ENCODE measurements around the gene DBX1.
A peak's percentile ranks its signal among the peaks of the same experiment; 100 is the strongest.
"Not testable (repeated sequence)": the region's sequence is repeated elsewhere in the genome, so short reads cannot be mapped to it uniquely, and the experiment has no call there.

Gene DBX1

GRCh38 chr11:20160425-20161229 lies at the start of gene DBX1:
Gene DBX1 (minus strand): TSS chr11:20160475. CDS start chr11:20160324, 151 bp downstream.
- peak in 1 of 2 donors; percentile 5 for DNase-seq

GRCh38 chr11:20208622-20209111 lies 48.4 kb upstream of the DBX1 start:
- DNase-seq: no peak

- no peak for DNase-seq
Observed at GRCh38 chr11:20207781-20208621, 47.7 kb upstream of the DBX1 start.

- no peak for DNase-seq
Observed at GRCh38 chr11:20205807-20206206, 45.5 kb upstream of the DBX1 start.

GRCh38 chr11:20204681-20205080 lies 44.4 kb upstream of the DBX1 start:
- no peak for DNase-seq

GRCh38 chr11:20203831-20204230 lies 43.6 kb upstream of the DBX1 start:
- no peak for DNase-seq

GRCh38 chr11:20201231-20201630 lies 41.0 kb upstream of the DBX1 start:
- no peak for DNase-seq

- DNase-seq: not testable (repeated sequence)
Observed at GRCh38 chr11:20200331-20200955, 40.2 kb upstream of the DBX1 start.

GRCh38 chr11:20197881-20198280 lies 37.6 kb upstream of the DBX1 start:
- DNase-seq: no peak

- no peak for DNase-seq
Observed at GRCh38 chr11:20194470-20194869, 34.2 kb upstream of the DBX1 start.

- DNase-seq: no peak
Observed at GRCh38 chr11:20193307-20193706, 33.0 kb upstream of the DBX1 start.

- DNase-seq: no peak
Observed at GRCh38 chr11:20192641-20193040, 32.4 kb upstream of the DBX1 start.

- DNase-seq: no peak
Observed at GRCh38 chr11:20192151-20192550, 31.9 kb upstream of the DBX1 start.

GRCh38 chr11:20178976-20179375 lies 18.7 kb upstream of the DBX1 start:
- no peak for DNase-seq

GRCh38 chr11:20177136-20177535 lies 16.9 kb upstream of the DBX1 start:
- no peak for DNase-seq

GRCh38 chr11:20172721-20173447 lies 12.6 kb upstream of the DBX1 start:
- no peak for DNase-seq

- DNase-seq: no peak
Observed at GRCh38 chr11:20163783-20164481, 3.7 kb upstream of the DBX1 start.

GRCh38 chr11:20162824-20163782 lies 2.8 kb upstream of the DBX1 start:
- peak in 1 of 2 donors; percentile 2 for DNase-seq

- no peak for DNase-seq
Observed at GRCh38 chr11:20161923-20162744, 1.9 kb upstream of the DBX1 start.
